H1 (cell line): ENCODE results near the gene SLC28A1. TPM values are rescaled to one million over a fixed set of nuclear protein-coding genes. Genes with fewer than 3 reads are reported as not detected.

Experiments
- CTCF ChIA-PET: fragments of 300-600 bp; sonication (Branson Sonifier 250); formaldehyde crosslinking; loops from one replicate; lab custom pipeline; 2021; ENCODE audit not compliant: partially characterized antibody; lab: Charles Lee
- POLR2A ChIA-PET: fragments of 300-600 bp; sonication (Branson Sonifier 250); formaldehyde crosslinking; loops from one replicate; lab custom pipeline; 2021; ENCODE audit warnings: inconsistent platforms; ENCODE audit not compliant: partially characterized antibody; lab: Charles Lee
- DNase-seq, 2 experiments: peaks; one replicate each; pipeline versions ENCODE4 v3.0.0 to v3.0.0-alpha.2; 2010 to 2022; ENCODE audit warnings: low spot score in 2 of 2, low read depth in 1 of 2, mixed read lengths in 1 of 2
- FAIRE-seq: peaks from 2 replicates; lab custom pipeline; 2011; peaks lifted over from hg19 to GRCh38; lab: Jason Lieb, UNC
- H2AFZ ChIP-seq: 2 replicates; pipeline ENCODE4 v1.8.1; 2012; ENCODE audit warnings: low read length, inconsistent platforms
- H2AK5ac ChIP-seq: 2 replicates; pipeline ENCODE4 v1.6.1; 2013; ENCODE audit warnings: low read depth, low read length
- H2BK120ac ChIP-seq: replicated peaks from 2 replicates; pipeline ENCODE3; 2013; ENCODE audit warnings: low read depth, low read length, inconsistent platforms
- H2BK12ac ChIP-seq: 2 replicates; pipeline ENCODE4 v1.6.1; 2013; ENCODE audit warnings: low read depth, low read length
- H2BK15ac ChIP-seq: 2 replicates; pipeline ENCODE4 v1.6.1; 2013; ENCODE audit warnings: low read length
- H2BK20ac ChIP-seq: 2 replicates; pipeline ENCODE4 v1.6.1; 2013; ENCODE audit warnings: low read length
- H2BK5ac ChIP-seq: 2 replicates; pipeline ENCODE4 v1.6.1; 2013; ENCODE audit warnings: low read depth, low read length
- H3K14ac ChIP-seq: 2 replicates; pipeline ENCODE4 v1.6.1; 2013; ENCODE audit warnings: inconsistent platforms; ENCODE audit not compliant: insufficient read length
- H3K18ac ChIP-seq: 2 replicates; pipeline ENCODE4 v1.6.1; 2013; ENCODE audit warnings: low read length; ENCODE audit errors: extremely low read depth
- H3K23ac ChIP-seq: 2 replicates; pipeline ENCODE4 v1.6.1; 2013; ENCODE audit warnings: inconsistent platforms; ENCODE audit not compliant: insufficient read length
- H3K23me2 ChIP-seq: 2 replicates; pipeline ENCODE4 v1.6.1; 2013; ENCODE audit warnings: low read depth, low read length
- H3K27ac ChIP-seq: 2 replicates; pipeline ENCODE4 v1.6.1; 2011; ENCODE audit warnings: low read depth, low read length, inconsistent platforms
- H3K27me3 ChIP-seq, 4 experiments: replicated peaks in 1 of 4; 1 replicate in 1 of 4; 2 replicates in 3 of 4; pipeline versions ENCODE4 v1.6.1 to v1.8.1; 2011 to 2013; ENCODE audit warnings: low read length in 3 of 4, mild to moderate bottlenecking in 3 of 4, inconsistent platforms in 2 of 4, mixed read lengths in 2 of 4, moderate library complexity in 1 of 4; ENCODE audit not compliant: control insufficient read depth in 3 of 4, insufficient read depth in 3 of 4; ENCODE audit errors: extremely low read depth in 1 of 4
- H3K36me3 ChIP-seq, 4 experiments: 2 replicates each; pipeline versions ENCODE4 v1.6.1 to v1.8.1; 2011 to 2013; ENCODE audit warnings: mild to moderate bottlenecking in 4 of 4, low read length in 3 of 4, moderate library complexity in 2 of 4, control low read depth in 1 of 4, inconsistent platforms in 1 of 4; ENCODE audit not compliant: insufficient read depth in 4 of 4, control insufficient read depth in 2 of 4
- H3K4ac ChIP-seq: replicated peaks from 2 replicates; pipeline ENCODE3; 2013; ENCODE audit warnings: low read length, low read depth, mixed read lengths, inconsistent platforms; ENCODE audit not compliant: insufficient read length
- H3K4me1 ChIP-seq, 4 experiments: replicated peaks in 1 of 4; 1 replicate in 1 of 4; 2 replicates in 3 of 4; pipeline versions ENCODE4 v1.6.1 to v1.8.1; 2011 to 2013; ENCODE audit warnings: low read length in 3 of 4, inconsistent platforms in 2 of 4, mixed read lengths in 1 of 4; ENCODE audit not compliant: insufficient read depth in 4 of 4, control insufficient read depth in 3 of 4
- H3K4me2 ChIP-seq, 2 experiments: 2 replicates each; pipeline versions ENCODE4 v1.6.1 to v1.8.1; 2011 to 2013; ENCODE audit warnings: low read depth in 2 of 2, low read length in 2 of 2, control low read depth in 1 of 2, inconsistent platforms in 1 of 2, mild to moderate bottlenecking in 1 of 2; ENCODE audit not compliant: insufficient read depth in 1 of 2
- H3K4me3 ChIP-seq, 4 experiments: fragments of 200-600, 300-600 bp in 1 of 4; sonication (generic), shearing (Covaris generic), sonication (Bioruptor Twin) in 1 of 4; 2 replicates each; pipeline versions ENCODE4 v1.5.1 to v1.8.1; 2011 to 2016; ENCODE audit warnings: low read length in 4 of 4, low read depth in 3 of 4, control low read depth in 2 of 4, inconsistent platforms in 2 of 4, mild to moderate bottlenecking in 2 of 4, mixed read lengths in 1 of 4, moderate library complexity in 1 of 4; ENCODE audit not compliant: insufficient read depth in 2 of 4; ENCODE audit errors: extremely low read depth in 1 of 4
- H3K56ac ChIP-seq: replicated peaks from 2 replicates; pipeline ENCODE3; 2013; ENCODE audit warnings: low read depth, mild to moderate bottlenecking, mixed read lengths, low read length, inconsistent platforms; ENCODE audit not compliant: insufficient read length
- H3K79me1 ChIP-seq: 2 replicates; pipeline ENCODE4 v1.6.1; 2013; ENCODE audit warnings: low read depth, low read length, control low read depth
- H3K79me2 ChIP-seq, 2 experiments: 2 replicates each; pipeline versions ENCODE4 v1.6.1 to v1.8.1; 2012 to 2013; ENCODE audit warnings: low read length in 2 of 2, mild to moderate bottlenecking in 2 of 2, inconsistent platforms in 1 of 2; ENCODE audit not compliant: insufficient read depth in 2 of 2, control insufficient read depth in 1 of 2
- H3K9ac ChIP-seq, 4 experiments: replicated peaks in 1 of 4; 1 replicate in 1 of 4; 2 replicates in 3 of 4; pipeline versions ENCODE4 v1.6.1 to v1.8.1; 2011 to 2013; ENCODE audit warnings: low read depth in 3 of 4, low read length in 3 of 4, control low read depth in 2 of 4, mild to moderate bottlenecking in 2 of 4, moderate library complexity in 2 of 4, inconsistent platforms in 1 of 4; ENCODE audit errors: extremely low read depth in 1 of 4
- H3K9me3 ChIP-seq, 2 experiments: 2 replicates each; pipeline versions ENCODE4 v1.6.1 to v1.8.1; 2012 to 2013; ENCODE audit warnings: mild to moderate bottlenecking in 2 of 2, moderate library complexity in 2 of 2, control low read depth in 1 of 2, inconsistent platforms in 1 of 2, low read depth in 1 of 2, low read length in 1 of 2, mixed read lengths in 1 of 2; ENCODE audit not compliant: insufficient read depth in 2 of 2
- H4K20me1 ChIP-seq, 2 experiments: replicated peaks in 1 of 2; 2 replicates each; pipeline versions ENCODE3 to v1.8.1; 2011 to 2013; ENCODE audit warnings: inconsistent platforms in 2 of 2, low read length in 2 of 2, mild to moderate bottlenecking in 1 of 2; ENCODE audit not compliant: insufficient read depth in 2 of 2, control insufficient read depth in 1 of 2
- H4K5ac ChIP-seq: 2 replicates; pipeline ENCODE4 v1.6.1; 2013; ENCODE audit warnings: low read length, low read depth, mixed read lengths, inconsistent platforms; ENCODE audit not compliant: insufficient read length
- H4K8ac ChIP-seq: 2 replicates; pipeline ENCODE4 v1.8.0; 2013; ENCODE audit warnings: mild to moderate bottlenecking, moderate library complexity, low read length, inconsistent platforms; ENCODE audit not compliant: insufficient read depth; ENCODE audit errors: extremely low read depth
- H4K91ac ChIP-seq: replicated peaks from 2 replicates; pipeline ENCODE3; 2013; ENCODE audit warnings: low read length, mixed read lengths, inconsistent platforms; ENCODE audit not compliant: insufficient read length
- ATF2 ChIP-seq: IDR thresholded peaks from 2 replicates; pipeline ENCODE4 v1.6.1; 2012; ENCODE audit warnings: low read length, inconsistent platforms
- CBX5 ChIP-seq: fragments of 300-800, 300-1000 bp; sonication (generic); IDR thresholded peaks from 2 replicates; pipeline ENCODE4 v1.7.1; 2016; ENCODE audit warnings: antibody characterized with exemption, low read length, low read depth
- CBX8 ChIP-seq: fragments of 300-800, 300-1000 bp; sonication (generic); IDR thresholded peaks from 2 replicates; pipeline ENCODE4 v1.7.1; 2016; ENCODE audit warnings: low read depth, low read length, borderline replicate concordance
- CTBP2 ChIP-seq: IDR thresholded peaks from 2 replicates; pipeline ENCODE4 v1.7.0; 2011; ENCODE audit warnings: borderline replicate concordance, mild to moderate bottlenecking, moderate library complexity, mixed read lengths, low read length; ENCODE audit not compliant: insufficient read depth, insufficient read length
- NANOG ChIP-seq: IDR thresholded peaks from 2 replicates; pipeline ENCODE4 v1.6.1; 2011; ENCODE audit warnings: low read length, low read depth, mild to moderate bottlenecking, inconsistent platforms; ENCODE audit not compliant: insufficient read depth, poor library complexity, severe bottlenecking
- POLR2AphosphoS5 ChIP-seq: IDR thresholded peaks from 2 replicates; pipeline ENCODE4 v1.6.1; 2011; ENCODE audit warnings: low read depth, low read length
- RFX5 ChIP-seq: IDR thresholded peaks from 2 replicates; pipeline ENCODE4 v1.6.1; 2011; ENCODE audit warnings: low read depth, low read length, improper control_type of control experiment, borderline replicate concordance
- SIRT6 ChIP-seq: IDR thresholded peaks from one replicate; pipeline ENCODE4 v1.7.1; 2012; ENCODE audit warnings: low read length, inconsistent platforms
- SP1 ChIP-seq: IDR thresholded peaks from 2 replicates; pipeline ENCODE4 v1.6.1; 2011; ENCODE audit warnings: low read depth, low read length
- SP2 ChIP-seq: IDR thresholded peaks from 2 replicates; pipeline ENCODE4 v1.6.1; 2012; ENCODE audit warnings: mild to moderate bottlenecking, low read length, inconsistent platforms
- SRF ChIP-seq: IDR thresholded peaks from 2 replicates; pipeline ENCODE4 v1.6.1; 2011; ENCODE audit warnings: mild to moderate bottlenecking, low read depth, low read length, moderate library complexity
- WGBS, 2 experiments: shearing (Covaris generic) in 1 of 2; methylation state at CpG; one replicate each; pipeline versions ENCODE4 v1.1.6 to v1.1.7; 2013 to 2015; ENCODE audit warnings: low lambda C conversion rate in 2 of 2, mixed read lengths in 2 of 2, inconsistent platforms in 1 of 2, low coverage in 1 of 2, missing lambda C conversion rate in 1 of 2; ENCODE audit not compliant: insufficient replicate concordance in 2 of 2, insufficient coverage in 1 of 2, insufficient read length in 1 of 2; ENCODE audit errors: extremely low coverage in 1 of 2, missing lambda C conversion rate in 1 of 2; 5-methylcytosine and 5-hydroxymethylcytosine counted together
- polyA plus RNA-seq, 7 experiments: library from polyadenylated mRNA; depleted of rRNA in 3 of 7; stranded (reverse) in 5 of 7; unstranded in 2 of 7; fragments of >200 nt in 5 of 7; fragments of 200-250 nt in 2 of 7; gene quantifications; 1 replicate in 5 of 7; 2 replicates in 1 of 7; 4 replicates in 1 of 7; pipeline versions ENCODE4 v1.2.1 to v1.2.3, GENCODE V29; 2011 to 2013; ENCODE audit warnings: missing spikeins in 2 of 7, mixed read lengths in 2 of 7
- total RNA-seq: library from RNA; stranded (reverse); fragmentation: NEBNext Ultra II Directional; extraction: Animal tissue kit (Norgen Biotek cat#: 25700); gene quantifications from 2 replicates; pipeline ENCODE4 v1.2.1, GENCODE V29; 2021

Gene SLC28A1
- total and polyA plus RNA-seq, 2 of the 8 experiments (the other 6 are each of a cell fraction or from before 2014, with no cell fraction given) = 0.09 TPM; not detected in 1

- Histone ChIP-seq H2BK15ac (no peak overlapping the region), H3K4me2 (no peak overlapping the region), H3K4me1 (no peaks in the 10 kb centered on the region), H3K79me1 (no peaks in the 10 kb centered on the region), H3K27me3 (no peaks in the 10 kb centered on the region), H3K79me2 (no peaks in the 10 kb centered on the region), H2AFZ (no peak overlapping the region), H2BK12ac (no peak overlapping the region), H2BK5ac (no peak overlapping the region), H4K5ac (no peak overlapping the region), H4K8ac (no peak overlapping the region), H3K27ac (no peak overlapping the region), H4K20me1 (no peaks in the 10 kb centered on the region), H2BK20ac (no peak overlapping the region), H3K4me3 (no peak overlapping the region), H3K36me3 (no peaks in the 10 kb centered on the region), H4K91ac (no peak overlapping the region), H3K56ac (no peak overlapping the region), H3K4ac (no peak overlapping the region), H3K9ac (no peak overlapping the region), H2BK120ac (no peak overlapping the region), H2AK5ac (no peak overlapping the region), H3K18ac (no peak overlapping the region), H3K23me2 (0 out of 2 replicates have a peak, but pooled peaks cover 2% of the 10 kb centered on the region), H3K9me3 (no peaks in the 10 kb centered on the region), H3K23ac (no peak overlapping the region), H3K14ac (no peak overlapping the region)
- ChIA-PET POLR2A (interaction anchor here (0.7 kb wide), 1 partner anchor 11 kb away, joined by 4 read pairs; no protein-coding TSS in a partner anchor), CTCF (interaction anchor here (0.5 to 2.2 kb wide), 10 partner anchors 7 to 123 kb away, joined by 3 to 8 read pairs (median 4); no protein-coding TSS in a partner anchor)
- 82% methylated on average over 4 of the region's 4 CpGs; no CpG with 5 or more reads in 1 of the 2 experiments for WGBS, 2 experiments
- no peak for DNase-seq
- FAIRE-seq = no peak
- TF ChIP-seq CBX5 = no peak
- no peak for TF ChIP-seq CBX8
- TF ChIP-seq ATF2 = no peak
- no peak for TF ChIP-seq SP2
- no peak for TF ChIP-seq NANOG
- no peak for TF ChIP-seq RFX5
- no peak for TF ChIP-seq SP1
- no peak for TF ChIP-seq SIRT6
- TF ChIP-seq POLR2AphosphoS5 = no peak
- no peak for TF ChIP-seq CTBP2
- TF ChIP-seq SRF = no peak
Observed at GRCh38 chr15:84947947-84948830, 63.7 kb downstream of the SLC28A1 start.
